ENCODE data around the gene PRAMEF12.
"Not testable (repeated sequence)": the region's sequence is repeated elsewhere in the genome, so short reads cannot be mapped to it uniquely, and the experiment has no call there.

PRAMEF12 gene

DNA sequence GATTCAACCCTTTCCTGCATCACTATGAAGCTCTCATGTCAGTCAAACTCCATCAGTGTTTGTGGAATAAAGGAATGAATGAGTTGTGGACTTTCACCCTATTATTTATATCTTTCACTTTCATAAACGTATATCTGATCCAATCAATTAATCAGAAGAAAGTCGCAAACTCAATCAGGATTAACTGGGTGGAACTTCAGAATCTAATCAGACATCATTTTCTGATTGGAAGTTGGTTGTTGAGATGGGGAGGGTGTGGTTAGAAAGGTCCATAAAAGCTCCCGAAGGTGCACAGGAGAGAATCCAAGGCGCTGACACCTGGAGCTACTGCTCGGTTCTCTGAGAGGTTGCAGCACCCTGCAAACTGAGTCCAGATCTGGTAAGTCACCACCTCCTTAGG lies at the start of gene PRAMEF12:
Gene PRAMEF12 (plus strand): TSS at position 301 of the 400 bp plus-strand sequence. CDS start 1,130 bp downstream, outside the sequence.
- DNase-seq, result no peak

DNA sequence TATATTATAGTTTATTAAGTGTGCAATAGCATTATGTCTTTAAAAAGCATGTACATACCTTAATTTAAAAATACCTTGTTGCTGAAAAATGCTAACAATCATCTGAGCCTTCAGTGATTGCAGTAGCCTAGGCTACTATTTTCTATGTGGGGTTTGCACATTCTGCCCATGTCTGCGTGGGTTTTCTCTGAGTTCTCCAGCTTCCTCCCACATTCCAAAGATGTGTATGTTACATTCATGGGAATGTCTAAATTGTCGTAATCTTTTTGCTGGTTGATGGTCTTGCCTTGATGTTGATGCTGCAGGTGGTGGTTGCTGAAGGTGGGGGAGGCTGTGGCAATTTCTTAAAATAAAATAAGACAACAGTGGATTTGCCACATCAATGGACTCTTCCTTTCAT lies 45.1 kb upstream of the PRAMEF12 start:
- DNase-seq, result no peak

DNA sequence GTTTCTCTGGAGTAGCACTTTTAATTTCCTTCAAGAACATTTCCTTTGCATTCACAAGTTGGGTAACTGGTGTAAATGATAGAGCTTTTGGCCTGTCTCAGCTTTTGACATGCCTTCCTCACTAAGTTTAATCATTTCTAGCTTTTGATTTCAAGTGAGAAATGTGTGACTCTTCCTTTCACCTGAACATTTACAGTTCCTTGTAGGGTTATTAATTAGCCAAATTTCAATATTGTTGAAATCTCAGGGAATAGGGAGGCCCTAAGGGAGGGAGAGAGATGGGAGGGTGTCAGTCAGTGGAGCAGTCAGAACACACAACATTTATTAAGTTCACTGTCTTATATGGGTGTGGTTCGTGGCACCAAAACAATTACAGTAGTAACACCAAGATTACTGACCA lies 43.4 kb upstream of the PRAMEF12 start:
- no peak for DNase-seq

DNA sequence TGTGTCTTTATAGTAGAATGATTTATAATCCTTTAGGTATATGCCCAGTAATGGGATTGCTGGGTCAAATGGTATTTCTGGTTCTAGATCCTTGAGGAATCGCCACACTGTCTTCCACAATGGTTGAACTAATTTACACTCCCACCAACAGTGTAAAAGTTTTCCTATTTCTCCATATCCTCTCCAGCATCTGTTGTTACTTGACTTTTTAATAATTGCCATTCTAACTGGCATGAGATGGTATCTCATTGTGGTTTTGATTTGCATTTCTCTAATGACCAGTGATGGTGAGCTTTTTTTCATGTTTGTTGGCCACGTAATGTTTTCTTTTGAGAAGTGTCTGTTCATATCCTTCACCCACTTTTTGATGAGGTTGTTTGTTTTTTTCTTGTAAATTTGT lies 42.5 kb upstream of the PRAMEF12 start:
- not testable (repeated sequence) for DNase-seq

DNA sequence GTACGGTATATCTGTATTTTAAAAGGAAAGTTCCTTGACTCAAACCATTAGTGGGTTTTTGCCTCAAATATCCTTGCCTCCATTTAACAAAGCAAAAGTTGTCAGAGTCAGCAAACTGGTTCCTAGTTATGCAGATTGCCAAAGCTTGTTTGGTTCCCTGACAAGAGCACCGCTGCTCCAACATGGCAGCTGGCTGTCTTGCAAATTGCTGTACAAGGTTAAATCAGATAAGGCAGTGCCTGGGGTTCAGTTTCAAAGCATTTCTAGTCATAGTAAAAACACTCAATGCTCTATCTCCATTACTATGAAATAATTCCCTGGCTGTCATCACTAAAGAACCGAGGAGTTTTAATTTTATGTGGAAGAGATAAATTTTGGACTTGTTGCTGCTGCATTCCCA lies 38.9 kb upstream of the PRAMEF12 start:
- DNase-seq, result no peak

DNA sequence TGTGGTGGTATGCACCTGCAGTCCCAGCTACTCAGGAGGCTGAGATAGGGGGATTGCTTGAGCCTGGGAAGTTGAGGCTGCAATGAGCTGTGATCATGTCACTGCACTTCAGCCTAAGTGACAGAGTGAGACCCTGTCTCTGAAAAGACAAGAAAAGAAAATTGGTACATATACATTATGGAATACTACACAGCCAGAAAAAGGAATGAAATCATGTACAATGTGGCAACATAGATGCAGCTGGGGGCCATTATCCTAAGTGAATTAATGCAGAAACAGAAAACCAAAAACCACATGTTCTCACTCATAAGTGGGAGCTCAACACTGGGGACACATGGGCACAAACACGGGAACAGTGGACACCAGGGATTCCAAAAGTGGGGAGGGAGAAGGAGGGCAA lies 34.6 kb upstream of the PRAMEF12 start:
- DNase-seq, result no peak

DNA sequence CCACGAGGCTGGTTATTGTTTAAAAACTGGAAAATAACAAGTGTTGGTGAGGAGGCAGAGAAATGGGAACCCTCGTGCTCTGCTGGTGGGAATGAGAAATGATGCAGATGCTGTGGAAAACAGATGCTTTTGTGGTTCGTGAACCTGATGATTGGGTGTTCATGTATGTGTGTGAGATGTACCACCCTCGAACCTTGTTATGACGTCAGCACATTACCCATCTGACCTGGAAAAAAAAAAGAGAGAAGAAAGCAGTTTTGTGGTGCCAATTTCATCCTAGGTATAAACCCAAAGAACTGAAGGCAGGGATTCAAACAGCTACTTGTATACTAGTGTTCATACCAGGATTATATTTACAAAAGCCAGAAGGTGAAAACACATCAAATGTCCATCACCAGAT lies 33.9 kb upstream of the PRAMEF12 start:
- DNase-seq, result no peak

DNA sequence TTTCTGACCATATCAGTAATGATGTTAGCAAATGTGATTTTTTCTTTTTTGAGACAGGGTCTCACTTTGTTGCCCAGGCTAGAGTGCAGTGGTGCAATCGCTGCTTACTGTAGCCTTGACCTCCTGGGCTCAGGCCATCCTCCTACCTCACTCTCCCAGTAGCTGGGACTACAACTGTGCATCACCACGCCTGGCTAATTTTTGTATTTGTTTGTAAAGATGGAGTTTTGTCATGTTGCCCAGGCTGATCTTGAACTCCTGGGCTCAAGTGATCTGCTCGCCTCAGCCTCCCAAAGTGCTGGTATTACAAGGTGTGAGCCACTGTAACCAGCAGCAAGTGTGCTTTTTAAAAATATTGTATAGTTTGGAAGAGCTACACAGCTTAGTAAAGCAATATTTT lies 31.6 kb upstream of the PRAMEF12 start:
- DNase-seq, result no peak

DNA sequence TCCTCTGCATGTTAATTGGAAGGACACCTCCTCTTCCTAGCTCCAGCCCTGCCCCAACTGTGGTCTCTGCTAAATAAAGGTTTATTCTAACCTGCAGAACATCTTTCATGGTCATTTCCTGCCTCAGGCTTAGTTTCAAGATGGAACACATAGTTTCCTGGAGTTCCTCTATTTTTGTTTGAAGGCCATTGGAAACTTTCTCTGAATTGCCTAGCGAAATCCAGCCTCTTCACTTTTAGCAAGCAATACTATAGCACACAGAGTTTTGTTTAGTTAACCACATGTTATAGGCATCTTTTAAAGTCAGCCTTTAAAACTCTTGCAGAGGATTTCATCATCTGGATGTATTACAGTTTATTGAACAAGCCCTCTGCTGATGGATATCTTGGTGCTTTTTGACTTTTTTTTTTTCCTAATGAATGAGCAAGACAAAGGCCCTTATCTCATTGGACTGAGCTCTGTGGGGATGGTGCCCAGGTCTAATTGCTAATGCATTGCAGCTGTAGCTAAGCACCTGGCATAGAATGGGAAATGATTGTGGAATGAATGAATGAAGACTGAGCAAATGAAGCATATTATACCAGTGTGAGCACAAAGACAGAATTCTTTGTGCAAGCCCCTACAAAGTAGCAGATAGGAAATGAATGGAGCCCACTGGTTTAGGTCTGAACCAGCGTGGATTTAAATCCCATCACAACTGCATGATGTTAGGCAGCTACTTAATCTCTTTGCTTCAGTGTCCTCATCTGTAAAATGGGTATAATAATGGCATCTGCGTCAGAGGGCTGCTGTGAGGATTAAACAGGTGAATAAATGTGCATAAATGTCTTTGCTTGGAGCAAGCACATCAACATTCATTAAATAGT lies 28.2 kb upstream of the PRAMEF12 start:
- no peak for DNase-seq

DNA sequence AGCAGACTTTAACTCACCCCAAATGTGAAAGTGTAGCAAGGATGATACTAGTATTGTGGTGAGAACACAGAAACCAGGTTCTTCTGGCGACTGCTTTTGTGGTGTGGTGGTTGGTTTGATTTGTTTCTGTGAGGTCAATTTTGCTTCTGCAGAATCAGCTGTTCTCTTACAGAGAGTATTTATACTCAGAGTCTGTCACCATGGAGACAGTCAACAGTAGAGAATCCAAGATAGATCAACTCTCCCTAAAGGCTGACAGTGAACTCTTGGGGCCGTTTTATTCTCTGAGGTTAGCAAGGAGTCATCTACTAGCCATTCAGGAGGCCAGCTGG lies 27.6 kb upstream of the PRAMEF12 start, which contains the start of gene CFAP107:
Gene CFAP107 (plus strand): TSS at position 209 of the 332 bp plus-strand sequence. CDS start 231 bp downstream, outside the sequence.
- DNase-seq, result no peak

DNA sequence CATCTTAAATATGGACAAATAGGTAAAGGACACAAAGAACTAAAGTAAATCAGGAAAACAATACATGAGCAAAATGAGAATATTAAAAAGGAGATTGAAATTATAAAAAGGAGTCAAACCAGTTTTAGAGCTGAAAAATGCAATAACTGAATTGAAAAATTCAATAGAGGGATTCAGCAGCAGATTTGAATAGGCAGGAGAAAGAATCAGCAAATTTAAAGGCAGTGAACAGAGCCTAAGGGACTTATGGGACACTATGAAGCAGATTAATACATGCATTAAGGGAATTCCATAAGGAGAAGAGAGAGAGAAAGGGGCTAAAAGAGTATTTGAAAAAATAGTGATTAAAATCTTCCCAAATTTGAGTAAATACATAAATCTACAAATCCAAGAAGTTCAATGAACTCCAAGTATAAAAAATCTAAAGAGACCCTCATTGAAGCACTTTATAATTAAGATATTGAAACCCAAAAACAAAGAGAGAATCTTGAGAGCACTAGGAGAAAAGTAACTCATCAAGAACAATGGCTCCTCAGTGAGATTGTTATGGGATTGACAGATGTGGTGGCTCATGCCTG lies 24.7 kb upstream of the PRAMEF12 start:
- no peak for DNase-seq

DNA sequence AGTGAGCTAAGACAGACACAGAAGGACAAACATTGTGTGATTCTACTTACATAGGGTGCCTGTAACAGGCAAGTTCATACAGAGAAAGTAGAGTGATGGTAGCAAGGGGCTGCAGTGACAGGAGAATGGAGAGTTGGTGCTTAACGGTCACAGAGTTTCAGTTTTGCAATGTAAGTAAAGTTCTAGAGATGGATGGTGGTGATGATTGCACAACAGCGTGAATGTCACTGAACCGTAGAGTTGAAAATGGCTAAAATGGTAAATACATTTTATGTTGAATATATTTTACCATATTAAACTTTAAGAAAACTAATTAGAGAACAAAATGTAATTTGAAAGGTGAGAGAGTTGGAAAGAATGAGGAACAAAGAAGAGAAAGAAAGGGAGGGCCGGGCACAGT lies 18.8 kb upstream of the PRAMEF12 start:
- no peak for DNase-seq

DNA sequence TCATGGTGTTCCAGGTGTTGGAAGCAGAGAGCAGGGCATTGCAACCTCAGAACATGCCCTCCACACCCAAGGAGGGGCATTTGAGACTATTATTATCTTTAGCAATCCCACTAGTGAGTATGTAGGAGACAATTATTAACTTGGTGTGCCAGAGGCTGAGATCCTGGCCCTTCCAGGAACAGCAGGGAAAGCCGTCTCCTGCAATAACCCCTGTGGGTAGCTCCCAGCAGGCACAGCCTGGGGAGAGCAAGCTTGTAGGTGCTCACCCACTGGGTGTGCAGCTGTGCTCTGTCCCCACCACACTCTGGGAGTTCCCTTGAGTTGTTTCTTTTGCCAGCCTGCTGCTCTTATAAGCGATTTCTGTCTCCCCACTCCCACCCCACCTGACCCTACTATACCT lies 17.3 kb upstream of the PRAMEF12 start:
- DNase-seq, result no peak

DNA sequence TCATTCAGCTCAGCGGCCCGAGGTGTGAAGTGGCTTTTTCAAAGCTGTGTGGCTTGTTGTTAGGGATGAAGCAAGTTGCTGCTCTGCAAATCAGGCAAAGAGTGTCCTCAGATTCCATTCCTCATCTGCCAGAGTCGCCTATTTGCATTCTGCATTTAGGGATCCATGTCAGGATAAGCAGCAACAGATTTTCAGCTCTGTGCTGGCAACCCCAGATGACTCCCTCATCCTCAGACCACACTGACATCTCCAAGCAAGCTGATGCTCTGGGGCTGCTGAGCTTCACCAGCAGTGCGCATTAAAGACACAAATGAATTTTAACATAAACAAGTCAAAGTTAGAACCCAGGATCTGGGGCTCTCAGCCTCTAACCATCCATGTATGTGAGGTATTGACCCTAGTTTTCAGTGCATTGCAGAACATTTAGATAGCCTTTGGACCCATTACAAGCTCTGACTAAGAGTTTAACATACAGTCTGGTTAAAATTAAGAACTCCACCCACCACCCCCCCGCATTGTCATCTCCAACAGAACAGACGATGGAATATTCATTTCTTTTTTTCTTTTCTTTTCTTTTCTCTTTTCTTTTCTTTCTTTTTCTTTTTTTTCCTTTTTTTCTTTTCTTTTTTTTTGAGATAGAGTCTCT lies 16.6 kb upstream of the PRAMEF12 start:
- DNase-seq, result no peak

DNA sequence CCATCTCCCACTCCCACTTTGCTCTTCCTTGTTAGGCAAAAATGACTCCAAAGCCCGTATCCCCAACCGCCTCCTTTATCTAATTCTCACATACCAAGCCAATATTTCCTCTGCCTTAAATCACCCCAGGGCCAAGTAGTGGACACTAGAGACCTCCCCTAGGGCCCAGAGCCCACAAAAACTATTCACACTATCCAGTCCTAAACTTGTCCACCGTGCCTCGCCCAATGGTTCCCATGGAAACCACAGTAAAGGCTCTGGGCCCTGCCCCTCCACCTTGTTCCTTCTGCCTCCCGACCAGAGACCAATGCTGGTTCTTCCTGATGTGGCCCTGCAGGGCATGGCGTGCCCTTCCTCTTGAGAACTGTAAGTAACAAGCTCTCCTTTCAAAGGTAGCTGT lies 15.7 kb upstream of the PRAMEF12 start:
- no peak for DNase-seq

DNA sequence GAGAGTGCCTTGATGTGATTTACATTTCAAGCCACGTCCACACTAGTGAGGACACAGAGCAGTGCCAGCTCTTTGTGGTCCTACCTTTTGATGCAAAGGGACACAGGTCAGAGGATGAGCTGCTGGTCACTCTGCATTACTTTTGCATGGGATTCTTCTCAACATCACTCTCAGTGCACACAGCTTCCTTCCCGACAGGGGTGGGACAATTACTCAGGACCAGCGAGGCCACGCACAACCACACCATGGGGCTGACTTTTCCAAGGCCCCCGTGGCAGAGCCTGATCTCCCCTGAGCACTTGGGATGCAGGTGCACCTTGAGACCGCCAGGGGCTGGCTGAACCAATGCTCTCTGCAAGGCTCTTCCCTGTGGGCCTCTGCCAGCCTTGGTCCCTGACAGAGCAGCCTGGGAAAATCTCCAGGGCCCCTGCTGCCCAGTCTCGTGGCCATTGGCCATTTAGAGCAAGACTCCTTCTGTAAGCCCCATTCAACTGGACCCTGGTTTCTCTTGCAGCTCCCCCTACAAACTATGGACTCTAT lies 13.2 kb upstream of the PRAMEF12 start:
- no peak for DNase-seq

DNA sequence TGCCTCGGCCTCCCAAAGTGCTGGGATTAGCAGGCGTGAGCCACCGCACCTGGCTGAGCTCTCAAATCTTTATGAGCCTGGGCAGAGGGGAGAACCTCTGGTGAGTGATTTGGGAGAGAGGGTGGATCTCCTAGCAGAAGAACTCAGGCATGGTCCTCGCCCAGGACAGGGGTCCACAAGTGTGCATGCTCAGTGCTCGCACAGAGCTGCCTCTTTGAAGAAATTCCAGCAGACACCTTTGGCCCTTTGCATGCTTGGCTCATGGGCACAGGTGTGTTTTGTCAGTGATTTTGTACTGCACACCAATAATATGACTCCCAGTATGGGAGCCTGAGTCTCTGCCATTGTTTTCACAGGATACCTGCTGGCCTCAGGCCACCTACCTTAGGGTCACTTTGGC lies 11.8 kb upstream of the PRAMEF12 start:
- no peak for DNase-seq

DNA sequence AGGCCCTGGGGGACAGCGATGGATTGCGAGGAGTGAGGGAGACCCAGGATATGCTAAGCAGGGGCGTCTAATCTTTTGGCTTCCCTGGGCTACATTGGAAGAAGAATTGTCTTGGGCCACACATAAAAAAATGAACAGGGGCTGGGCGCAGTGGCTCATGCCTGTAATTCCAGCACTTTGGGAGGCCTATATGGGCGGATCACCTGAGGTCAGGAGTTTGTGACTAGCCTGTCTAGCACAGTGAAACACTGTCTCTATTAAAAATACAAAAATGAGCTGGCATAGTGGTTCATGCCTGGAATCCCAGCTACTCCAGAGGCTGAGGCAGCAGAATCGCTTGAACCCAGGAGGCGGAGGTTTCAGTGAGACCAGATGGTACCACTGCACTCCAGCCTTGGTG lies 10.8 kb upstream of the PRAMEF12 start:
- no peak for DNase-seq

DNA sequence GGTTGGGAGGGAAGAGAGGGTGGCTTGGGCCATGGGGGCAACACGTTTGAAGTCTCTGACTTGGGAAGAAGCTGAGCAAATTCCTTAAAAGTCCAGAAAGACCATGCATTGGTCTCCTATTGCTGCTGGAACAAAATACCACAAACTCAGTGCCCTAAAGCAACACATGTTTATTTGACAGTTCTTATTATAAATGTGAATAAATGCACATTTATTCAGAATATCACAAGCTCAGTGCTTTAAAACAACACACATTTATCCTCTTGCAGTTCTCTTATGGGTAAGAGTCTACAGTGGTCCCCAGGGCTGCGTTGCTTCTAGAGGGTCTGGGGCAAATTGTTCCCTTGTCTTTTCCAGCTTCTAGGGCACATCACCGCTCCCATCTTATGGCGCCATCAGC lies 10.1 kb upstream of the PRAMEF12 start:
- DNase-seq, result no peak

DNA sequence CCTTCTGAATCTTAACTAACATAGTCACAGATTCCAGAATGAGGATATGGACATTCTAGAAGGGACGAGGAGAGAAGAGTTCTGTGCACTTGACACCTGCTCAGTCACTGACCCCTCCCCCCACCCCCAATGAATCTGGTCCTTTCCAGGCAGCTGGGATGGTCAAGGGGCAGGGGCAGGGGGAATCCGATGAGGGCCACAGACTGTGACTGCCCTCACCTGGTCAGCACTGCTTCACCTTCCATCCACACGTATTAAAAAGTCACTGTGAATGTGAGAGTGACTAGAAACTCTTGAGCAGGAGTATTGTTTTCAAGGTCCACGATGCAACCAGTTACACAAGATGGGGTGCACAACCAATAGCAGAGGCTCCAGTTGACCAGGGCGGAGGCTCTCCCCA lies 9.5 kb upstream of the PRAMEF12 start:
- no peak for DNase-seq

DNA sequence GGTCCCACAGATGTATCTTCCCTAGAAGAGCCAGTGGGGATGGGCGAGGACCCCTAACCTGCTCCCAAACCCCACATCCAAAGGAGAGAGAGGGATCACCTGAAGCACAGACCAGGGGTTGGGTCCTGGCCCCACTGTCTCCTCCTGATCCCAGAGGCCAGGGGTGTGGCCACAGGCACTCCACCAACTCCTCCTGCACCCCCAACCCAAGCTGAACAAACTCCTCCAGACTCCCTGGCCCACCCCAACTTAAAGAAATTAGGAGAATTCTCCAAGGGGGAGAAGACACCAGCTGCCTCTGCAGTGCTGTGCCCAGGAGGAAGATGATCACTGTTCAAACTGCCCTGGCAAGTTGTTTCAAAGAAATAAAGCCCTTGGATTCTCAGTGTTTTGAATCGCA lies 4.5 kb upstream of the PRAMEF12 start:
- DNase-seq, result no peak

DNA sequence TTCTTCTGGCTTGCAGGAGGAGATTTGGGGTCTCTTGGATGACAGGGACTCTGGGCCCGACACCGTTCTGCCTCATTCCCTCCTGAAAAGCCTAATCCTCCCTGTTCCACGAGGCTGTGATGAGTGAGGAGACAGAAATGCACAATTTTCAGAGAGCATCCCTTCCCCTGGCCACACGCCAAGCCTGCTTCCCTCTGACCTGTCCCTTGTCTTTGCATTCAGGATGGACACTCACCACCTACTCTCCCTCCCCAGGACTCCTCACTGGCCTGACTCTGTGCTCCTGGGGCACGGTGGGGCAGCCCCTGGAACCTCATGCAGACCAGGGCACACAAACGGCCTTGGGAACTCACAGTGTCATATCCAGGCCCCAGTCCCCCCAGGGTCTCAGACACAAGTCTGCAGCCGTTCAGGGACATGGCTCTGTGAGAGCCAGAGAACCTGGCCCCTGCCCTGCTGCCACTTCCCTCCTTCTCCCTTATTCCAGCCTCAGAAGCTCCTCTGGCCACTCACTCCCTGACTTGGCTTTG lies 3.5 kb upstream of the PRAMEF12 start:
- no peak for DNase-seq

DNA sequence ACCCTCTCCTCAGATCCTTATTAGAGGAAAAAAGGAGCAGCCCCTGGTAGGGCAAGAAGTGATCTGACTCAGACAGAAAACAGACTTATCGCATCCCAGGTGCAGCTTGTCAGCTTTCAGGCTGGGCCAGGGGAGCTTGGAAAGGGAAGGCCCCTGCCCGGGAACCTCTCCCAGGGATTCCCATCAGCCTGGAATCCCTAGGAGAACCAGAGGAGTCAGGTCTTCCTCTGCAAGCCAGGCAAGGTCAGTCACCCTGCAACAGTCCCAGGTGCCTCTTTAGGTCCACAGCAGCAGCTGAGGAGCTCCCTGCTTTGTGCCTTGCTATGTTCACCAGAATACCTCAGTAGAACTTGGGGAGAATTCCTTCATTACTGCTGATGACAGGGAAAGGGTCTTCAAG lies 2.9 kb upstream of the PRAMEF12 start:
- DNase-seq, result no peak

DNA sequence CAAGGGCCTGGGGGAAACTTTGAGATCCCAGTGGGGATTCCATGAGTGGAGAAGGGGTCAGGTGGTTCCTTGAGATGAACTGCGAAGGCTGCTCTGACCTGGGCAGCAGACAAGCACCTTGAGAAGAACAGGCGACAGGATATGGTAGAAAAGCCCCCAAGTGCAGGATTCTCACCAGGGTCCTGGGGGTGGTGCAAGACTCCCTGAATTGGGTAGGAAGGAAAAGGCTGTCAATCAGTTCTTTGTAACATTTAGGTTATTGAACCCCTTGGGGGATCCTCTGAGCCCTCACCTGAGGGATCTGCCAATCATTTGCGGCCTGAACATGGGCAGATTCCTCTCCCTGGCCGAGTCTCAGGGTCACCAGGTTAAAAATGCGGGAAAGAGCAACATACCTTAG lies 2.4 kb upstream of the PRAMEF12 start:
- DNase-seq, result no peak

Measured in NCI-H1694 treated with DMSO at 0.1 percent for 48 hours (cell line).